HCT116 (cell line): ENCODE measurements around the gene MYO16. TPM values are rescaled to one million over a fixed set of nuclear protein-coding genes. Genes with fewer than 3 reads are reported as not detected.

ENCODE experiments used
- ATAC-seq: fragments of 200-7000 bp; cut with Tn5 transposase; 2 replicates; pipeline ENCODE4 v1.9.1; 2020; ENCODE audit warnings: mild to moderate bottlenecking, moderate library complexity
- BruUV-seq: library from RNA; stranded (reverse); fragments of 400-500 nt; replicated peaks from 2 replicates; lab custom pipeline; 2021; lab: Mats Ljungman, UMichigan
- CTCF ChIA-PET: fragments of 300-600 bp; sonication (Branson Sonifier 250); formaldehyde crosslinking; loops from one replicate; lab custom pipeline; 2021; ENCODE audit warnings: antibody characterized with exemption; lab: Charles Lee
- POLR2A ChIA-PET: fragments of 300-600, 350-600 bp; sonication (Branson Sonifier 250); formaldehyde crosslinking; loops from one replicate; lab custom pipeline; 2021; ENCODE audit warnings: antibody characterized with exemption; lab: Charles Lee
- RAD21 ChIA-PET, 2 experiments: fragments of 300-600 bp; sonication (Branson Sonifier 250); formaldehyde crosslinking; loops; one replicate each; lab custom pipeline; 2023; ENCODE audit warnings: low total read pairs in 2 of 2; ENCODE audit not compliant: uncharacterized antibody in 2 of 2, unreplicated experiment in 2 of 2, low non-redundant PET in 1 of 2; lab: Charles Lee
- DNase-seq: peaks from one replicate; pipeline ENCODE4 v3.0.0-alpha.2; 2010; ENCODE audit warnings: low read depth, low spot score
- H2AFZ ChIP-seq: fragments of 200-600 bp; shearing (Covaris generic), sonication (generic); 2 replicates; pipeline ENCODE4 v1.6.1; 2017; ENCODE audit warnings: low read depth, mixed run types, mixed read lengths, antibody characterized with exemption, low read length; ENCODE audit not compliant: poor library complexity, severe bottlenecking
- H3K27ac ChIP-seq: 2 replicates; pipeline ENCODE4 v1.5.1; 2012; ENCODE audit warnings: low read depth, low read length
- H3K27me3 ChIP-seq: fragments of 200-600 bp; sonication (generic); 2 replicates; pipeline ENCODE4 v1.6.1; 2016; ENCODE audit warnings: mixed run types, low read length, mixed read lengths; ENCODE audit not compliant: insufficient read depth
- H3K36me3 ChIP-seq, 2 experiments: fragments of 200-500 bp in 1 of 2; fragments of 200-600 bp in 1 of 2; sonication (Bioruptor generic) in 1 of 2; sonication (generic) in 1 of 2; 2 replicates each; pipeline versions ENCODE4 v1.5.1 to v1.6.1; 2014 to 2016; ENCODE audit warnings: low read length in 2 of 2, inconsistent platforms in 1 of 2, mixed read lengths in 1 of 2, mixed run types in 1 of 2; ENCODE audit not compliant: insufficient read depth in 2 of 2, control insufficient read depth in 1 of 2
- H3K4me1 ChIP-seq, 2 experiments: fragments of 200-600 bp in 1 of 2; sonication (generic) in 1 of 2; 2 replicates each; pipeline versions ENCODE4 v1.5.1 to v1.6.1; 2012 to 2017; ENCODE audit warnings: low read length in 2 of 2, inconsistent platforms in 1 of 2, mild to moderate bottlenecking in 1 of 2, mixed read lengths in 1 of 2, mixed run types in 1 of 2, moderate library complexity in 1 of 2; ENCODE audit not compliant: insufficient read depth in 2 of 2, control insufficient read depth in 1 of 2
- H3K4me2 ChIP-seq: fragments of 200-600 bp; sonication (generic); 2 replicates; pipeline ENCODE4 v1.6.1; 2017; ENCODE audit warnings: mixed run types, low read length, mixed read lengths
- H3K4me3 ChIP-seq, 2 experiments: fragments of 200-600 bp in 1 of 2; sonication (generic) in 1 of 2; replicated peaks in 1 of 2; 2 replicates each; pipeline ENCODE4 v1.5.1; 2011 to 2016; ENCODE audit warnings: low read length in 2 of 2, control low read depth in 1 of 2, low read depth in 1 of 2, mild to moderate bottlenecking in 1 of 2, mixed read lengths in 1 of 2, mixed run types in 1 of 2
- H3K79me2 ChIP-seq: fragments of 200-600 bp; sonication (generic); 2 replicates; pipeline ENCODE4 v1.6.1; 2017; ENCODE audit warnings: mild to moderate bottlenecking, mixed run types, low read length, moderate library complexity, mixed read lengths; ENCODE audit not compliant: insufficient read depth
- H3K9ac ChIP-seq: fragments of 200-600 bp; sonication (generic); 2 replicates; pipeline ENCODE4 v1.6.1; 2016; ENCODE audit warnings: low read length, mixed read lengths
- H3K9me2 ChIP-seq: fragments of 200-600 bp; sonication (generic), shearing (Covaris generic); 2 replicates; pipeline ENCODE4 v1.6.1; 2017; ENCODE audit warnings: mixed run types, mild to moderate bottlenecking, moderate library complexity; ENCODE audit not compliant: insufficient read depth
- H3K9me3 ChIP-seq, 2 experiments: fragments of 200-500 bp in 1 of 2; fragments of 200-600 bp in 1 of 2; sonication (Bioruptor generic) in 1 of 2; sonication (generic) in 1 of 2; 2 replicates each; pipeline ENCODE4 v1.6.1; 2014 to 2017; ENCODE audit warnings: low read length in 2 of 2, mixed read lengths in 2 of 2, inconsistent platforms in 1 of 2, low read depth in 1 of 2, mild to moderate bottlenecking in 1 of 2, mixed run types in 1 of 2, moderate library complexity in 1 of 2; ENCODE audit not compliant: control insufficient read depth in 1 of 2, insufficient read depth in 1 of 2
- H4K20me1 ChIP-seq: fragments of 200-600 bp; sonication (generic), shearing (Covaris generic); 2 replicates; pipeline ENCODE4 v1.6.1; 2017; ENCODE audit warnings: mixed run types, mild to moderate bottlenecking, moderate library complexity; ENCODE audit not compliant: insufficient read depth
- CBX3 ChIP-seq: IDR thresholded peaks from 2 replicates; pipeline ENCODE4 v1.6.1; 2012; ENCODE audit warnings: low read depth
- ELF1 ChIP-seq: IDR thresholded peaks from 2 replicates; pipeline ENCODE4 v1.6.1; 2012; ENCODE audit warnings: low read depth, borderline replicate concordance
- EZH2phosphoT487 ChIP-seq: fragments of 200-600 bp; IDR thresholded peaks from 2 replicates; pipeline ENCODE4 v1.6.1; 2018; ENCODE audit warnings: antibody characterized with exemption, borderline replicate concordance
- FOSL1 ChIP-seq: IDR thresholded peaks from 2 replicates; pipeline ENCODE4 v1.6.1; 2012; ENCODE audit warnings: low read depth
- JUND ChIP-seq: IDR thresholded peaks from 2 replicates; pipeline ENCODE4 v1.6.1; 2012
- POLR2AphosphoS5 ChIP-seq: IDR thresholded peaks from 2 replicates; pipeline ENCODE4 v1.6.1; 2011; ENCODE audit warnings: mild to moderate bottlenecking, low read depth, low read length, moderate library complexity
- RAD21 ChIP-seq: IDR thresholded peaks from 2 replicates; pipeline ENCODE4 v1.6.1; 2012; ENCODE audit warnings: low read depth, mild to moderate bottlenecking
- SP1 ChIP-seq: IDR thresholded peaks from 2 replicates; pipeline ENCODE4 v1.6.1; 2012; ENCODE audit warnings: low read depth
- SRF ChIP-seq: IDR thresholded peaks from 2 replicates; pipeline ENCODE4 v1.6.1; 2012; ENCODE audit warnings: low read depth
- TCF7L2 ChIP-seq: IDR thresholded peaks from 2 replicates; pipeline ENCODE4 v1.7.0; 2011; ENCODE audit warnings: borderline replicate concordance, inconsistent platforms; ENCODE audit not compliant: insufficient read depth, insufficient read length; ENCODE audit errors: extremely low read depth
- YY1 ChIP-seq: IDR thresholded peaks from 2 replicates; pipeline ENCODE4 v1.6.1; 2011; ENCODE audit warnings: low read length, low read depth, moderate library complexity, mild to moderate bottlenecking; ENCODE audit not compliant: insufficient replicate concordance; ENCODE audit errors: extremely low read depth
- ZFX ChIP-seq: fragments of 450-650 bp; IDR thresholded peaks from 2 replicates; pipeline ENCODE4 v1.6.1; 2017
- ZNF274 ChIP-seq: fragments of 200-500 bp; sonication (Bioruptor generic); IDR thresholded peaks from 2 replicates; pipeline ENCODE4 v1.6.1; 2014; ENCODE audit warnings: mild to moderate bottlenecking, low read depth, low read length, inconsistent platforms
- intact Hi-C: fragments of 100-400 bp; cut with micrococcal nuclease; formaldehyde crosslinking; loops from 2 replicates; pipeline ENCODE4 v1.10.0; 2022
- total RNA-seq: library from RNA; stranded (reverse); gene quantifications from one replicate; pipeline ENCODE4 v1.2.1, GENCODE V29; 2021; ENCODE audit not compliant: unreplicated experiment
- TF ChIP-seq, protein P1 (sequence below): IDR thresholded peaks from 2 replicates; pipeline ENCODE4 v1.6.1; 2012
- TF ChIP-seq, protein P2 (sequence below): IDR thresholded peaks from 2 replicates; pipeline ENCODE4 v1.6.1; 2011; ENCODE audit warnings: mild to moderate bottlenecking, low read length, moderate library complexity; ENCODE audit not compliant: insufficient replicate concordance; ENCODE audit errors: extremely low read depth
- TF ChIP-seq, protein P3 (sequence below): IDR thresholded peaks from 2 replicates; pipeline ENCODE4 v1.6.1; 2012; ENCODE audit warnings: low read depth
- TF ChIP-seq, protein P4 (sequence below), 3 experiments: fragments of 200-600 bp in 1 of 3; sonication (generic) in 1 of 3; IDR thresholded peaks in 2 of 3; conservative IDR thresholded peaks in 1 of 3; 2 replicates each; pipeline ENCODE4 v1.5.1; 2012 to 2017; ENCODE audit warnings: low read depth in 2 of 3, low read length in 2 of 3, antibody characterized with exemption in 1 of 3, borderline replicate concordance in 1 of 3, control low read depth in 1 of 3, mild to moderate bottlenecking in 1 of 3, mixed read lengths in 1 of 3, mixed run types in 1 of 3, moderate library complexity in 1 of 3; ENCODE audit not compliant: insufficient read depth in 1 of 3
- TF ChIP-seq, protein P5 (sequence below): IDR thresholded peaks from 2 replicates; pipeline ENCODE4 v1.6.1; 2012

The MYO16 gene
- total RNA-seq, 1 experiment from 2014 or later: 0.07 TPM

DNA sequence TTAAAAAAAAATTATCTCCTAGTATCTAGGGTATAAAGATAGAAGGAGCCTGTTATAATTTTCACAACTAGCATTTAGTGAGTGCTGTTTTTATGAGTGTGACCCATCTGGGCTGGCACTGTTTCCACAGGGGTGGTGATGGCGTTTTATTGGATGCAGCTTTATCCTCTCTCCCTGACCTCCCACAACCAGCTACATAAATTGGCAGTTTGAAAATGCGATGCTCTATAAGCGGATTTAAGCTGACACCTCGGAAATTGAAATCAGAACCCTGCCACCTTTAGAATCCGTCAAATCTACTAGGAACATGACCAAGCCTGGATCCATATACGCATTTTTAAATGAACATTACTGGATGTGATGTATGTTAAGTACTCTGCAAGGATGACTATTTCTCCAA, 44.9 kb downstream of the MYO16 start:
- Histone ChIP-seq H4K20me1 (no peaks in the 10 kb centered on the region), H3K4me3 (no peak overlapping the region), H3K9ac (no peak overlapping the region), H3K27me3 (peaks cover 19% of the 10 kb centered on the region), H3K4me2 (no peak overlapping the region), H3K79me2 (no peaks in the 10 kb centered on the region), H3K9me3 (no peaks in the 10 kb centered on the region), H3K27ac (no peak overlapping the region), H2AFZ (no peak overlapping the region), H3K9me2 (no peaks in the 10 kb centered on the region), H3K36me3 (no peaks in the 10 kb centered on the region), H3K4me1 (no peaks in the 10 kb centered on the region)
- intact Hi-C loops: no loop called here
- ChIA-PET CTCF (no interaction called here), RAD21 (no interaction called here), POLR2A (no interaction called here)
- TF ChIP-seq SP1 (no peak), POLR2AphosphoS5 (no peak), ZFX (no peak), ZNF274 (no peak), ELF1 (no peak), FOSL1 (no peak), EZH2phosphoT487 (no peak), TCF7L2 (no peak), YY1 (no peak), SRF (no peak), JUND (no peak), RAD21 (no peak), CBX3 (no peak)
- TF ChIP-seq, protein P1, sequence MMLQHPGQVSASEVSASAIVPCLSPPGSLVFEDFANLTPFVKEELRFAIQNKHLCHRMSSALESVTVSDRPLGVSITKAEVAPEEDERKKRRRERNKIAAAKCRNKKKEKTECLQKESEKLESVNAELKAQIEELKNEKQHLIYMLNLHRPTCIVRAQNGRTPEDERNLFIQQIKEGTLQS: no peak
- TF ChIP-seq, protein P2, sequence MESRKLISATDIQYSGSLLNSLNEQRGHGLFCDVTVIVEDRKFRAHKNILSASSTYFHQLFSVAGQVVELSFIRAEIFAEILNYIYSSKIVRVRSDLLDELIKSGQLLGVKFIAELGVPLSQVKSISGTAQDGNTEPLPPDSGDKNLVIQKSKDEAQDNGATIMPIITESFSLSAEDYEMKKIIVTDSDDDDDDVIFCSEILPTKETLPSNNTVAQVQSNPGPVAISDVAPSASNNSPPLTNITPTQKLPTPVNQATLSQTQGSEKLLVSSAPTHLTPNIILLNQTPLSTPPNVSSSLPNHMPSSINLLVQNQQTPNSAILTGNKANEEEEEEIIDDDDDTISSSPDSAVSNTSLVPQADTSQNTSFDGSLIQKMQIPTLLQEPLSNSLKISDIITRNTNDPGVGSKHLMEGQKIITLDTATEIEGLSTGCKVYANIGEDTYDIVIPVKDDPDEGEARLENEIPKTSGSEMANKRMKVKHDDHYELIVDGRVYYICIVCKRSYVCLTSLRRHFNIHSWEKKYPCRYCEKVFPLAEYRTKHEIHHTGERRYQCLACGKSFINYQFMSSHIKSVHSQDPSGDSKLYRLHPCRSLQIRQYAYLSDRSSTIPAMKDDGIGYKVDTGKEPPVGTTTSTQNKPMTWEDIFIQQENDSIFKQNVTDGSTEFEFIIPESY: no peak
- TF ChIP-seq, protein P3, sequence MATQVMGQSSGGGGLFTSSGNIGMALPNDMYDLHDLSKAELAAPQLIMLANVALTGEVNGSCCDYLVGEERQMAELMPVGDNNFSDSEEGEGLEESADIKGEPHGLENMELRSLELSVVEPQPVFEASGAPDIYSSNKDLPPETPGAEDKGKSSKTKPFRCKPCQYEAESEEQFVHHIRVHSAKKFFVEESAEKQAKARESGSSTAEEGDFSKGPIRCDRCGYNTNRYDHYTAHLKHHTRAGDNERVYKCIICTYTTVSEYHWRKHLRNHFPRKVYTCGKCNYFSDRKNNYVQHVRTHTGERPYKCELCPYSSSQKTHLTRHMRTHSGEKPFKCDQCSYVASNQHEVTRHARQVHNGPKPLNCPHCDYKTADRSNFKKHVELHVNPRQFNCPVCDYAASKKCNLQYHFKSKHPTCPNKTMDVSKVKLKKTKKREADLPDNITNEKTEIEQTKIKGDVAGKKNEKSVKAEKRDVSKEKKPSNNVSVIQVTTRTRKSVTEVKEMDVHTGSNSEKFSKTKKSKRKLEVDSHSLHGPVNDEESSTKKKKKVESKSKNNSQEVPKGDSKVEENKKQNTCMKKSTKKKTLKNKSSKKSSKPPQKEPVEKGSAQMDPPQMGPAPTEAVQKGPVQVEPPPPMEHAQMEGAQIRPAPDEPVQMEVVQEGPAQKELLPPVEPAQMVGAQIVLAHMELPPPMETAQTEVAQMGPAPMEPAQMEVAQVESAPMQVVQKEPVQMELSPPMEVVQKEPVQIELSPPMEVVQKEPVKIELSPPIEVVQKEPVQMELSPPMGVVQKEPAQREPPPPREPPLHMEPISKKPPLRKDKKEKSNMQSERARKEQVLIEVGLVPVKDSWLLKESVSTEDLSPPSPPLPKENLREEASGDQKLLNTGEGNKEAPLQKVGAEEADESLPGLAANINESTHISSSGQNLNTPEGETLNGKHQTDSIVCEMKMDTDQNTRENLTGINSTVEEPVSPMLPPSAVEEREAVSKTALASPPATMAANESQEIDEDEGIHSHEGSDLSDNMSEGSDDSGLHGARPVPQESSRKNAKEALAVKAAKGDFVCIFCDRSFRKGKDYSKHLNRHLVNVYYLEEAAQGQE: no peak
- TF ChIP-seq, protein P4, sequence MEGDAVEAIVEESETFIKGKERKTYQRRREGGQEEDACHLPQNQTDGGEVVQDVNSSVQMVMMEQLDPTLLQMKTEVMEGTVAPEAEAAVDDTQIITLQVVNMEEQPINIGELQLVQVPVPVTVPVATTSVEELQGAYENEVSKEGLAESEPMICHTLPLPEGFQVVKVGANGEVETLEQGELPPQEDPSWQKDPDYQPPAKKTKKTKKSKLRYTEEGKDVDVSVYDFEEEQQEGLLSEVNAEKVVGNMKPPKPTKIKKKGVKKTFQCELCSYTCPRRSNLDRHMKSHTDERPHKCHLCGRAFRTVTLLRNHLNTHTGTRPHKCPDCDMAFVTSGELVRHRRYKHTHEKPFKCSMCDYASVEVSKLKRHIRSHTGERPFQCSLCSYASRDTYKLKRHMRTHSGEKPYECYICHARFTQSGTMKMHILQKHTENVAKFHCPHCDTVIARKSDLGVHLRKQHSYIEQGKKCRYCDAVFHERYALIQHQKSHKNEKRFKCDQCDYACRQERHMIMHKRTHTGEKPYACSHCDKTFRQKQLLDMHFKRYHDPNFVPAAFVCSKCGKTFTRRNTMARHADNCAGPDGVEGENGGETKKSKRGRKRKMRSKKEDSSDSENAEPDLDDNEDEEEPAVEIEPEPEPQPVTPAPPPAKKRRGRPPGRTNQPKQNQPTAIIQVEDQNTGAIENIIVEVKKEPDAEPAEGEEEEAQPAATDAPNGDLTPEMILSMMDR (IDR thresholded peaks at IDR 0.05 in 2 of 3, conservative IDR thresholded peaks at IDR 0.05 in 1 of 3; ENCODE audit: borderline replicate concordance in 1 of 3, insufficient read depth in 1 of 3, low read depth in 2 of 3, low read length in 2 of 3): no peak
- TF ChIP-seq, protein P5, sequence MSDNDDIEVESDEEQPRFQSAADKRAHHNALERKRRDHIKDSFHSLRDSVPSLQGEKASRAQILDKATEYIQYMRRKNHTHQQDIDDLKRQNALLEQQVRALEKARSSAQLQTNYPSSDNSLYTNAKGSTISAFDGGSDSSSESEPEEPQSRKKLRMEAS: no peak
- no TSS peak for BruUV-seq
- ATAC-seq: no peak
- DNase-seq: no peak
